ENCODE data around the gene APOL3.
"Not testable (repeated sequence)": the region's sequence is repeated elsewhere in the genome, so short reads cannot be mapped to it uniquely, and the experiment has no call there.

APOL3 gene

GRCh38 chr22:36201025-36201424 is 40.5 kb upstream of the APOL3 start:
- H3K27me3 ChIP-seq (ENCODE audit: control insufficient read depth, insufficient read depth, low read length); H3K9me3 ChIP-seq (ENCODE audit: control insufficient read depth, insufficient read depth, low read length); H3K9ac ChIP-seq (ENCODE audit: low read depth, low read length); H3K4me3 ChIP-seq (ENCODE audit: low read depth, low read length); H3K36me3 ChIP-seq (ENCODE audit: control insufficient read depth, insufficient read depth, low read length): not testable (repeated sequence)
- H3K4me1 ChIP-seq (ENCODE audit: control insufficient read depth, insufficient read depth, low read length): peaks cover 10% of the 10 kb centered on the region

- Histone ChIP-seq H3K9me3 (ENCODE audit: control insufficient read depth, insufficient read depth, low read length) (no peaks in the 10 kb centered on the region), H3K27me3 (ENCODE audit: control insufficient read depth, insufficient read depth, low read length) (no peaks in the 10 kb centered on the region)
These were observed 38.5 kb upstream of the APOL3 start for GRCh38 chr22:36199001-36199551.

GRCh38 chr22:36198536-36198935 is 38.0 kb upstream of the APOL3 start:
- Histone ChIP-seq H3K36me3 (ENCODE audit: control insufficient read depth, insufficient read depth, low read length) (no peaks in the 10 kb centered on the region), H3K4me1 (ENCODE audit: control insufficient read depth, insufficient read depth, low read length) (peaks cover 10% of the 10 kb centered on the region), H3K4me3 (ENCODE audit: low read depth, low read length) (no peak overlapping the region), H3K9me3 (ENCODE audit: control insufficient read depth, insufficient read depth, low read length) (no peaks in the 10 kb centered on the region), H3K9ac (ENCODE audit: low read depth, low read length) (no peak overlapping the region), H3K27me3 (ENCODE audit: control insufficient read depth, insufficient read depth, low read length) (no peaks in the 10 kb centered on the region)

More at GRCh38 chr22:36199001-36199551, 38.5 kb upstream of the APOL3 start:
- no peaks in the 10 kb centered on the region for H3K36me3 ChIP-seq (ENCODE audit: control insufficient read depth, insufficient read depth, low read length)
- H3K4me3 ChIP-seq (ENCODE audit: low read depth, low read length): no peak overlapping the region
- H3K9ac ChIP-seq (ENCODE audit: low read depth, low read length): no peak overlapping the region
- peaks cover 10% of the 10 kb centered on the region for H3K4me1 ChIP-seq (ENCODE audit: control insufficient read depth, insufficient read depth, low read length)

- H3K36me3 ChIP-seq (ENCODE audit: control insufficient read depth, insufficient read depth, low read length): no peaks in the 10 kb centered on the region
- no peaks in the 10 kb centered on the region for H3K27me3 ChIP-seq (ENCODE audit: control insufficient read depth, insufficient read depth, low read length)
- peaks cover 10% of the 10 kb centered on the region for H3K4me1 ChIP-seq (ENCODE audit: control insufficient read depth, insufficient read depth, low read length)
- no peak overlapping the region for H3K4me3 ChIP-seq (ENCODE audit: low read depth, low read length)
- no peaks in the 10 kb centered on the region for H3K9me3 ChIP-seq (ENCODE audit: control insufficient read depth, insufficient read depth, low read length)
- H3K9ac ChIP-seq (ENCODE audit: low read depth, low read length): no peak overlapping the region
These were observed 37.1 kb upstream of the APOL3 start for GRCh38 chr22:36197514-36198146.

- Histone ChIP-seq H3K9me3 (ENCODE audit: control insufficient read depth, insufficient read depth, low read length) (no peaks in the 10 kb centered on the region), H3K36me3 (ENCODE audit: control insufficient read depth, insufficient read depth, low read length) (no peaks in the 10 kb centered on the region), H3K27me3 (ENCODE audit: control insufficient read depth, insufficient read depth, low read length) (no peaks in the 10 kb centered on the region), H3K4me1 (ENCODE audit: control insufficient read depth, insufficient read depth, low read length) (peaks cover 10% of the 10 kb centered on the region), H3K9ac (ENCODE audit: low read depth, low read length) (no peak overlapping the region), H3K4me3 (ENCODE audit: low read depth, low read length) (no peak overlapping the region)
These were observed 36.5 kb upstream of the APOL3 start for GRCh38 chr22:36197065-36197440.

GRCh38 chr22:36196254-36197064 is 35.9 kb upstream of the APOL3 start:
- no peaks in the 10 kb centered on the region for H3K27me3 ChIP-seq (ENCODE audit: control insufficient read depth, insufficient read depth, low read length)
- no peak overlapping the region for H3K4me3 ChIP-seq (ENCODE audit: low read depth, low read length)
- H3K4me1 ChIP-seq (ENCODE audit: control insufficient read depth, insufficient read depth, low read length): peaks cover 10% of the 10 kb centered on the region
- H3K36me3 ChIP-seq (ENCODE audit: control insufficient read depth, insufficient read depth, low read length): no peaks in the 10 kb centered on the region
- no peaks in the 10 kb centered on the region for H3K9me3 ChIP-seq (ENCODE audit: control insufficient read depth, insufficient read depth, low read length)
- H3K9ac ChIP-seq (ENCODE audit: low read depth, low read length): no peak overlapping the region

- no peak overlapping the region for H3K4me3 ChIP-seq (ENCODE audit: low read depth, low read length)
These were observed 34.4 kb upstream of the APOL3 start for GRCh38 chr22:36194971-36195370.

GRCh38 chr22:36194385-36194784 is 33.8 kb upstream of the APOL3 start:
- Histone ChIP-seq H3K4me3 (ENCODE audit: low read depth, low read length) (no peak overlapping the region), H3K9me3 (ENCODE audit: control insufficient read depth, insufficient read depth, low read length) (no peaks in the 10 kb centered on the region), H3K27me3 (ENCODE audit: control insufficient read depth, insufficient read depth, low read length) (no peaks in the 10 kb centered on the region), H3K4me1 (ENCODE audit: control insufficient read depth, insufficient read depth, low read length) (peaks cover 14% of the 10 kb centered on the region), H3K9ac (ENCODE audit: low read depth, low read length) (no peak overlapping the region), H3K36me3 (ENCODE audit: control insufficient read depth, insufficient read depth, low read length) (no peaks in the 10 kb centered on the region)

More at GRCh38 chr22:36194971-36195370, 34.4 kb upstream of the APOL3 start:
- Histone ChIP-seq H3K9me3 (ENCODE audit: control insufficient read depth, insufficient read depth, low read length) (no peaks in the 10 kb centered on the region), H3K27me3 (ENCODE audit: control insufficient read depth, insufficient read depth, low read length) (no peaks in the 10 kb centered on the region), H3K36me3 (ENCODE audit: control insufficient read depth, insufficient read depth, low read length) (no peaks in the 10 kb centered on the region), H3K4me1 (ENCODE audit: control insufficient read depth, insufficient read depth, low read length) (peaks cover 10% of the 10 kb centered on the region), H3K9ac (ENCODE audit: low read depth, low read length) (no peak overlapping the region)

- no peaks in the 10 kb centered on the region for H3K36me3 ChIP-seq (ENCODE audit: control insufficient read depth, insufficient read depth, low read length)
- H3K9me3 ChIP-seq (ENCODE audit: control insufficient read depth, insufficient read depth, low read length): no peaks in the 10 kb centered on the region
- peaks cover 14% of the 10 kb centered on the region for H3K4me1 ChIP-seq (ENCODE audit: control insufficient read depth, insufficient read depth, low read length)
- H3K27me3 ChIP-seq (ENCODE audit: control insufficient read depth, insufficient read depth, low read length): no peaks in the 10 kb centered on the region
- H3K4me3 ChIP-seq (ENCODE audit: low read depth, low read length): no peak overlapping the region
- H3K9ac ChIP-seq (ENCODE audit: low read depth, low read length): no peak overlapping the region
These were observed 33.0 kb upstream of the APOL3 start for GRCh38 chr22:36193577-36193976.

GRCh38 chr22:36193171-36193570 is 32.6 kb upstream of the APOL3 start:
- Histone ChIP-seq H3K36me3 (ENCODE audit: control insufficient read depth, insufficient read depth, low read length) (no peaks in the 10 kb centered on the region), H3K4me1 (ENCODE audit: control insufficient read depth, insufficient read depth, low read length) (peaks cover 14% of the 10 kb centered on the region), H3K27me3 (ENCODE audit: control insufficient read depth, insufficient read depth, low read length) (no peaks in the 10 kb centered on the region), H3K9ac (ENCODE audit: low read depth, low read length) (no peak overlapping the region), H3K4me3 (ENCODE audit: low read depth, low read length) (no peak overlapping the region), H3K9me3 (ENCODE audit: control insufficient read depth, insufficient read depth, low read length) (no peaks in the 10 kb centered on the region)

- Histone ChIP-seq H3K4me1 (ENCODE audit: control insufficient read depth, insufficient read depth, low read length) (peaks cover 12% of the 10 kb centered on the region), H3K4me3 (ENCODE audit: low read depth, low read length) (no peak overlapping the region), H3K9ac (ENCODE audit: low read depth, low read length) (no peak overlapping the region), H3K9me3 (ENCODE audit: control insufficient read depth, insufficient read depth, low read length) (no peaks in the 10 kb centered on the region), H3K36me3 (ENCODE audit: control insufficient read depth, insufficient read depth, low read length) (no peaks in the 10 kb centered on the region), H3K27me3 (ENCODE audit: control insufficient read depth, insufficient read depth, low read length) (no peaks in the 10 kb centered on the region)
These were observed 32.0 kb upstream of the APOL3 start for GRCh38 chr22:36192542-36192941.
